ENCODE measurements around the gene CDH4.
"Not testable (repeated sequence)": the region's sequence is repeated elsewhere in the genome, so short reads cannot be mapped to it uniquely, and the experiment has no call there.

The CDH4 gene

DNA sequence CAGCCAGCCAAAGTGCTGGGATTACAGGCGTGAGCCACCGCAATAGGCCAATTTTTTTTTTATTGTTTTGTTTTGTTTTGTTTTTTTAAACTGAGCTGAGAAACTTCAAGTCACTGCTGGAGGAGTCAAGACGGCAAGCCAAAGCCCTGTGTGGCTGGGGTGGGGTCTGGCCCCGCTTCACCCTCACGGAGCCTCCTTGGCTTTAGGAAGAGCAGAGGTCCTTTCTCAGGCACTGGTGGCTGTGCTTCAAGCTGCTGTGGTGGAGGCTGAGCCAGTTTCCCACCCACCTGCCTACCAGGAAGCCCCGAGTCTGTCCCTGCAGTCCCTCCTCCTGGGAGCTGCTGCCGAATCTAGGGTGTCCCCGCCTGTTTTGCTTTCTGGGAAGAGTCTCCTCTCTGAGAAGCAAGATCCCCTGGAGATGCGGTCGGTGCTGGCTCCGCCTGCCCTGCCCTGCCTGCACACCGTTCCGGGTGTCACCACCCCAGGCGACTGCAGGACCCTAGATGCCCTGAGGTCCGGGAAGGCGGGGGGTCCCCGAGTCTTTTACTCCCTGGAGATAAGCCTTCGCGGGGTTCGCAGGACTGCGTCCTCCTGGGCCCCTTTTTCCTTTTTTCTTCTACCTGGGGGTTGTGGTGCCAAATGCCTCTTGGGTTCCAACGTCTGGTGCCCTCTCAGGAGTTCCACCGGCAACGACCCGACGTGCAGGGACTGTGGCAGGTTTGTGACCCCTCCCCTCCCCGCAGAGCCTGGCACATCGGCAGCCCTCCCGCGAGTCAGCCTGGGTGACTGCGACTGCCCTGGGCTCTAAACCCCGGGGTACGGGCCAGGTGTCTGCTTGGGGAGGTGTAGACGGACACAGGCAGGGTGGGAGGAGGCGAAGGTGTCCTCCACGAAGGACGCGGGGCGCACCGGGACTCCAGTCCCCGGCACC, 712.9 kb downstream of the CDH4 start:
- H3K4me3 ChIP-seq (ENCODE audit: extremely low read depth, insufficient read depth, low read length, poor library complexity, severe bottlenecking) = no peak overlapping the region
- 80 to 82% methylated on average over 30 to 36 of the region's 41 CpGs for WGBS, 2 experiments (ENCODE audit: insufficient coverage in 2 of 2)
- H3K27ac ChIP-seq (ENCODE audit: low read depth, low read length, severe bottlenecking) = no peak overlapping the region
- H3K9me3 ChIP-seq (ENCODE audit: control insufficient read depth, low read length) = no peaks in the 10 kb centered on the region
- no peaks in the 10 kb centered on the region for H3K4me1 ChIP-seq (ENCODE audit: control insufficient read depth, insufficient read depth, low read length, poor library complexity, severe bottlenecking)
- no peaks in the 10 kb centered on the region for H3K36me3 ChIP-seq (ENCODE audit: control insufficient read depth, insufficient read depth, low read length)

GRCh38 chr20:61965606-61966491, 713.8 kb downstream of the CDH4 start:
- Histone ChIP-seq H3K4me1 (ENCODE audit: control insufficient read depth, insufficient read depth, low read length, poor library complexity, severe bottlenecking) (no peaks in the 10 kb centered on the region), H3K27ac (ENCODE audit: low read depth, low read length, severe bottlenecking) (no peak overlapping the region), H3K9me3 (ENCODE audit: control insufficient read depth, low read length) (no peaks in the 10 kb centered on the region), H3K36me3 (ENCODE audit: control insufficient read depth, insufficient read depth, low read length) (no peaks in the 10 kb centered on the region), H3K4me3 (ENCODE audit: extremely low read depth, insufficient read depth, low read length, poor library complexity, severe bottlenecking) (no peak overlapping the region)
- 57 to 65% methylated on average over 18 to 20 of the region's 49 CpGs for WGBS, 2 experiments (ENCODE audit: insufficient coverage in 2 of 2)

DNA sequence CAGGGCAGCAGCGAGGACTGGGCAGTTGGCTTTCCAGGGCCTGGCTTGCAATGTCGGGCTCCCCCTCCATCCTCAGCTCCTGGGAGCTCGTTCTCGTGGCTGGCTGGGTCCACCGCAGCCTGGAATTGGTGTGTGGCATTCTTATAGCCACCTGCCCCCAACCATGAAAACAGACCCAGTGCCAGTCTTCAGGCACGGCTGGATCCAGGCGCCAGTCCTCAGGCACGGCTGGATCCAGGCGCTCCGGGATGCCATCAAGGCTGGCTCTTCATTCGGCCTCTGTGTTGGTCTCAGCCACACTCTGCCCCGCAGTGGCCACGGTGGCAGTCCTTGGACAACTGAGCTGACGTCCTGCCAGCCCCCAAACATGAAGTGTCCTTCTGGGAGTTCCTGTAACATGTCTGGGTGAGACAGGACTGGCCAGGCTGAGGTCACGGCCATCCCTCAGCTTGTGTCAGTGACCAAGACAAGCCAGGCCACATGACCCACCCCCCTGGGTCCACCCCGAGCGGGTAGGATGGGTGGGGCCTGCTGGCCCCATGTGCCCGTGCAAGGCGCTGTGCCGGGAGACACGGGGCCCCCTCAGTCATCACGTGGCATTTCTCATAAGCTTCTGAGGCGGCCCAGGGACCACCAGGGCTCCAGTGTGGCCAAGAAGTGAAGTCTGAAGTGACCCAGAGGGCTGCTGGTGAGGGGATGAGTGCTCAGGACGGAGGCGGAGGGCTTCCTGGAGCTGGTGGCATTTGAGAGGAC, 714.6 kb downstream of the CDH4 start:
- Histone ChIP-seq H3K36me3 (ENCODE audit: control insufficient read depth, insufficient read depth, low read length) (no peaks in the 10 kb centered on the region), H3K9me3 (ENCODE audit: control insufficient read depth, low read length) (no peaks in the 10 kb centered on the region), H3K4me1 (ENCODE audit: control insufficient read depth, insufficient read depth, low read length, poor library complexity, severe bottlenecking) (no peaks in the 10 kb centered on the region), H3K4me3 (ENCODE audit: extremely low read depth, insufficient read depth, low read length, poor library complexity, severe bottlenecking) (no peak overlapping the region), H3K27ac (ENCODE audit: low read depth, low read length, severe bottlenecking) (no peak overlapping the region)
- 89 to 92% methylated on average over 22 to 25 of the region's 25 CpGs for WGBS, 2 experiments (ENCODE audit: insufficient coverage in 2 of 2)

GRCh38 chr20:61967300-61967699, 715.2 kb downstream of the CDH4 start:
- Histone ChIP-seq H3K36me3 (ENCODE audit: control insufficient read depth, insufficient read depth, low read length) (no peaks in the 10 kb centered on the region), H3K9me3 (ENCODE audit: control insufficient read depth, low read length) (no peaks in the 10 kb centered on the region), H3K4me3 (ENCODE audit: extremely low read depth, insufficient read depth, low read length, poor library complexity, severe bottlenecking) (no peak overlapping the region), H3K4me1 (ENCODE audit: control insufficient read depth, insufficient read depth, low read length, poor library complexity, severe bottlenecking) (no peaks in the 10 kb centered on the region), H3K27ac (ENCODE audit: low read depth, low read length, severe bottlenecking) (no peak overlapping the region)
- 80 to 86% methylated on average over 1 to 3 of the region's 7 CpGs for WGBS, 2 experiments (ENCODE audit: insufficient coverage in 2 of 2)

GRCh38 chr20:61968036-61968810, 716.2 kb downstream of the CDH4 start:
- no peaks in the 10 kb centered on the region for H3K9me3 ChIP-seq (ENCODE audit: control insufficient read depth, low read length)
- H3K4me3 ChIP-seq (ENCODE audit: extremely low read depth, insufficient read depth, low read length, poor library complexity, severe bottlenecking) = no peak overlapping the region
- H3K4me1 ChIP-seq (ENCODE audit: control insufficient read depth, insufficient read depth, low read length, poor library complexity, severe bottlenecking) = no peaks in the 10 kb centered on the region
- H3K36me3 ChIP-seq (ENCODE audit: control insufficient read depth, insufficient read depth, low read length) = peaks cover 8% of the 10 kb centered on the region
- H3K27ac ChIP-seq (ENCODE audit: low read depth, low read length, severe bottlenecking) = no peak overlapping the region
- 87 to 90% methylated on average over 19 to 22 of the region's 22 CpGs for WGBS, 2 experiments (ENCODE audit: insufficient coverage in 2 of 2)

- Histone ChIP-seq H3K9me3 (ENCODE audit: control insufficient read depth, low read length) (no peaks in the 10 kb centered on the region), H3K4me3 (ENCODE audit: extremely low read depth, insufficient read depth, low read length, poor library complexity, severe bottlenecking) (no peak overlapping the region), H3K27ac (ENCODE audit: low read depth, low read length, severe bottlenecking) (no peak overlapping the region), H3K4me1 (ENCODE audit: control insufficient read depth, insufficient read depth, low read length, poor library complexity, severe bottlenecking) (no peaks in the 10 kb centered on the region), H3K36me3 (ENCODE audit: control insufficient read depth, insufficient read depth, low read length) (peaks cover 15% of the 10 kb centered on the region)
- WGBS, 2 experiments (ENCODE audit: insufficient coverage in 2 of 2) = 89 to 93% methylated on average over 11 of the region's 11 CpGs
Observed at GRCh38 chr20:61968932-61969331, 716.9 kb downstream of the CDH4 start.

DNA sequence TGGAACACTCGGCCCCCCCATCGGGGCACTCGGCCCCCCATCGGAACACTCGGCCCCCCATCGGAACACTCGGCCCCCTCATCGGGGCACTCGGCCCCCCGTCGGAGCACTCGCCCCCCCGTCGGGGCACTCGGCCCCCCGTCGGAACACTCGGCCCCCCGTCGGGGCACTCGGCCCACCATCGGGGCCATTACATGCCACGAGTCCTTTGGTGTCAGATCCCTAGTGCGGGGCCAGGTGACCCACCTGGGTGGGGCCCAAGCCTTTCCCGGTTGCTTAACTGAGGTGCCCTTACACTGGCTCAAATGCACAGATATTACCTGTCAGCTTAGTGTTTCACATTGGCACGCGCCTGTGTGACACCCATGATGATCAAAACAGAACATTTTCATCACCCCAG, 717.7 kb downstream of the CDH4 start:
- WGBS, 2 experiments (ENCODE audit: insufficient coverage in 2 of 2) = 94% methylated on average over 15 to 27 of the region's 27 CpGs
- Histone ChIP-seq H3K4me3 (ENCODE audit: extremely low read depth, insufficient read depth, low read length, poor library complexity, severe bottlenecking) (no peak overlapping the region), H3K4me1 (ENCODE audit: control insufficient read depth, insufficient read depth, low read length, poor library complexity, severe bottlenecking) (no peaks in the 10 kb centered on the region), H3K36me3 (ENCODE audit: control insufficient read depth, insufficient read depth, low read length) (peaks cover 22% of the 10 kb centered on the region), H3K27ac (ENCODE audit: low read depth, low read length, severe bottlenecking) (no peak overlapping the region), H3K9me3 (ENCODE audit: control insufficient read depth, low read length) (no peaks in the 10 kb centered on the region)

GRCh38 chr20:61970357-61970756, 718.3 kb downstream of the CDH4 start:
- H3K4me3 ChIP-seq (ENCODE audit: extremely low read depth, insufficient read depth, low read length, poor library complexity, severe bottlenecking) = no peak overlapping the region
- WGBS, 2 experiments (ENCODE audit: insufficient coverage in 2 of 2) = 82 to 96% methylated on average over 6 to 11 of the region's 14 CpGs
- H3K9me3 ChIP-seq (ENCODE audit: control insufficient read depth, low read length) = no peaks in the 10 kb centered on the region
- no peak overlapping the region for H3K27ac ChIP-seq (ENCODE audit: low read depth, low read length, severe bottlenecking)
- H3K4me1 ChIP-seq (ENCODE audit: control insufficient read depth, insufficient read depth, low read length, poor library complexity, severe bottlenecking) = no peaks in the 10 kb centered on the region
- H3K36me3 ChIP-seq (ENCODE audit: control insufficient read depth, insufficient read depth, low read length) = peaks cover 22% of the 10 kb centered on the region

- not testable (repeated sequence) for H3K27ac ChIP-seq (ENCODE audit: low read depth, low read length, severe bottlenecking); H3K4me1 ChIP-seq (ENCODE audit: control insufficient read depth, insufficient read depth, low read length, poor library complexity, severe bottlenecking); H3K9me3 ChIP-seq (ENCODE audit: control insufficient read depth, low read length); H3K4me3 ChIP-seq (ENCODE audit: extremely low read depth, insufficient read depth, low read length, poor library complexity, severe bottlenecking)
- peaks cover 31% of the 10 kb centered on the region for H3K36me3 ChIP-seq (ENCODE audit: control insufficient read depth, insufficient read depth, low read length)
- WGBS, 2 experiments (ENCODE audit: insufficient coverage in 2 of 2) = 88 to 90% methylated on average over 9 to 10 of the region's 13 CpGs
Observed at GRCh38 chr20:61971595-61971994, 719.5 kb downstream of the CDH4 start.

All from mesodermal cell (in vitro differentiated cells).